Keratinocyte (primary cell): ENCODE results near the gene THOC6. TPM values are rescaled to one million over a fixed set of nuclear protein-coding genes. Genes with fewer than 3 reads are reported as not detected.

ENCODE experiments used
- DNase-seq: peaks from one replicate; pipeline ENCODE4 v3.0.0-alpha.2; 2011; ENCODE audit warnings: low read depth, missing footprints, low spot score
- FAIRE-seq: peaks from 2 replicates; lab custom pipeline; 2011; peaks lifted over from hg19 to GRCh38; lab: Jason Lieb, UNC
- H2AFZ ChIP-seq: 2 replicates; pipeline ENCODE4 v1.6.0; 2012; ENCODE audit warnings: low read length, control low read depth, inconsistent platforms; ENCODE audit not compliant: control insufficient read depth
- H3K27ac ChIP-seq: 2 replicates; pipeline ENCODE4 v1.5.1; 2011; ENCODE audit warnings: low read length; ENCODE audit not compliant: control insufficient read depth, insufficient read depth
- H3K27me3 ChIP-seq: 3 replicates; pipeline ENCODE4 v1.6.0; 2011; ENCODE audit warnings: low read length; ENCODE audit not compliant: control insufficient read depth, insufficient read depth; ENCODE audit errors: extremely low read depth
- H3K36me3 ChIP-seq, 2 experiments: 2 replicates in 1 of 2; 3 replicates in 1 of 2; pipeline ENCODE4 v1.5.1; 2011; ENCODE audit warnings: low read length in 2 of 2, mild to moderate bottlenecking in 1 of 2; ENCODE audit not compliant: control insufficient read depth in 2 of 2, insufficient read depth in 2 of 2; ENCODE audit errors: extremely low read depth in 1 of 2
- H3K4me1 ChIP-seq: 3 replicates; pipeline ENCODE4 v1.5.1; 2011; ENCODE audit warnings: low read length; ENCODE audit not compliant: control insufficient read depth, insufficient read depth; ENCODE audit errors: extremely low read depth
- H3K4me2 ChIP-seq: 3 replicates; pipeline ENCODE4 v1.6.0; 2011; ENCODE audit warnings: low read depth, low read length; ENCODE audit not compliant: control insufficient read depth, insufficient read depth; ENCODE audit errors: extremely low read depth
- H3K4me3 ChIP-seq, 3 experiments: fragments of 200-600 bp in 1 of 3; sonication (generic) in 1 of 3; 2 replicates in 2 of 3; 3 replicates in 1 of 3; pipeline ENCODE4 v1.5.1; 2011 to 2016; ENCODE audit warnings: low read length in 3 of 3, mild to moderate bottlenecking in 3 of 3, control low read depth in 2 of 3, inconsistent platforms in 1 of 3, low read depth in 1 of 3, mixed read lengths in 1 of 3, mixed run types in 1 of 3, moderate library complexity in 1 of 3; ENCODE audit not compliant: control insufficient read depth in 2 of 3, insufficient read depth in 2 of 3; ENCODE audit errors: extremely low read depth in 1 of 3
- H3K79me2 ChIP-seq: 2 replicates; pipeline ENCODE4 v1.6.0; 2012; ENCODE audit warnings: low read length; ENCODE audit not compliant: control insufficient read depth, insufficient read depth
- H3K9ac ChIP-seq: 3 replicates; pipeline ENCODE4 v1.6.0; 2011; ENCODE audit warnings: low read length; ENCODE audit not compliant: control insufficient read depth, insufficient read depth; ENCODE audit errors: extremely low read depth
- H3K9me1 ChIP-seq: 3 replicates; pipeline ENCODE4 v1.6.0; 2011; ENCODE audit warnings: low read length; ENCODE audit not compliant: control insufficient read depth, insufficient read depth; ENCODE audit errors: extremely low read depth
- H3K9me3 ChIP-seq: 2 replicates; pipeline ENCODE4 v1.5.1; 2012; ENCODE audit warnings: low read depth, low read length; ENCODE audit not compliant: control insufficient read depth
- H4K20me1 ChIP-seq: 3 replicates; pipeline ENCODE4 v1.6.0; 2011; ENCODE audit warnings: low read length; ENCODE audit not compliant: control insufficient read depth, insufficient read depth; ENCODE audit errors: extremely low read depth
- EZH2 ChIP-seq: IDR thresholded peaks from one replicate; pipeline ENCODE4 v1.6.1; 2012; ENCODE audit warnings: inconsistent platforms, mild to moderate bottlenecking, low read length, moderate library complexity
- dilution Hi-C: fragments of 300-500 bp; cut with MboI; formaldehyde crosslinking; loops from one replicate; pipeline ENCODE4 v1.7.0; 2020; ENCODE audit warnings: low sequenced_read_pairs; ENCODE audit not compliant: extremely low pct_ligation_motif_present
- polyA plus RNA-seq, 5 experiments: library from polyadenylated mRNA; depleted of rRNA in 3 of 5; stranded (reverse) in 3 of 5; stranded (forward) in 1 of 5; unstranded in 1 of 5; fragments of >200 nt; gene quantifications; 1 replicate in 1 of 5; 2 replicates in 3 of 5; 3 replicates in 1 of 5; pipeline versions ENCODE4 v1.2.1 to v1.2.3, GENCODE V29; 2011 to 2012; ENCODE audit warnings: missing spikeins in 2 of 5, low read depth in 1 of 5, low replicate concordance in 1 of 5
- TF ChIP-seq, protein P1 (sequence below), 3 experiments: IDR thresholded peaks in 1 of 3; conservative IDR thresholded peaks in 1 of 3; optimal IDR thresholded peaks in 1 of 3; 2 replicates in 2 of 3; 3 replicates in 1 of 3; pipeline versions ENCODE3 to v1.5.1; 2011; ENCODE audit warnings: low read length in 3 of 3, mild to moderate bottlenecking in 3 of 3, moderate library complexity in 2 of 3, control low read depth in 1 of 3, inconsistent platforms in 1 of 3; ENCODE audit not compliant: insufficient read depth in 2 of 3; ENCODE audit errors: extremely low read depth in 1 of 3

The THOC6 gene
- polyA plus RNA-seq, 1 donor (not counting 4 experiments of a cell fraction or from before 2014, with no cell fraction given) = 10.3 TPM

GRCh38 chr16:2975161-2975795 lies 48.6 kb upstream of the THOC6 start:
- H3K4me1 ChIP-seq = peaks cover 20% of the 10 kb centered on the region
- dilution Hi-C loops = no loop called here
- peaks cover 1 to 17% of the 10 kb centered on the region in 2 experiments for H3K36me3 ChIP-seq
- H3K9me3 ChIP-seq = no peaks in the 10 kb centered on the region
- H3K9me1 ChIP-seq = peaks cover 2% of the 10 kb centered on the region
- no peak overlapping the region for H3K9ac ChIP-seq
- no peak for FAIRE-seq
- H4K20me1 ChIP-seq = peaks cover 9% of the 10 kb centered on the region
- no peak for DNase-seq
- no peak for TF ChIP-seq EZH2
- TF ChIP-seq, protein P1, sequence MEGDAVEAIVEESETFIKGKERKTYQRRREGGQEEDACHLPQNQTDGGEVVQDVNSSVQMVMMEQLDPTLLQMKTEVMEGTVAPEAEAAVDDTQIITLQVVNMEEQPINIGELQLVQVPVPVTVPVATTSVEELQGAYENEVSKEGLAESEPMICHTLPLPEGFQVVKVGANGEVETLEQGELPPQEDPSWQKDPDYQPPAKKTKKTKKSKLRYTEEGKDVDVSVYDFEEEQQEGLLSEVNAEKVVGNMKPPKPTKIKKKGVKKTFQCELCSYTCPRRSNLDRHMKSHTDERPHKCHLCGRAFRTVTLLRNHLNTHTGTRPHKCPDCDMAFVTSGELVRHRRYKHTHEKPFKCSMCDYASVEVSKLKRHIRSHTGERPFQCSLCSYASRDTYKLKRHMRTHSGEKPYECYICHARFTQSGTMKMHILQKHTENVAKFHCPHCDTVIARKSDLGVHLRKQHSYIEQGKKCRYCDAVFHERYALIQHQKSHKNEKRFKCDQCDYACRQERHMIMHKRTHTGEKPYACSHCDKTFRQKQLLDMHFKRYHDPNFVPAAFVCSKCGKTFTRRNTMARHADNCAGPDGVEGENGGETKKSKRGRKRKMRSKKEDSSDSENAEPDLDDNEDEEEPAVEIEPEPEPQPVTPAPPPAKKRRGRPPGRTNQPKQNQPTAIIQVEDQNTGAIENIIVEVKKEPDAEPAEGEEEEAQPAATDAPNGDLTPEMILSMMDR (optimal IDR thresholded peaks at IDR 0.05 in 1 of 3, IDR thresholded peaks at IDR 0.05 in 1 of 3, conservative IDR thresholded peaks at IDR 0.05 in 1 of 3; ENCODE audit: extremely low read depth in 1 of 3, insufficient read depth in 2 of 3, low read length in 3 of 3) = no peak
- no peak overlapping the region for H3K4me2 ChIP-seq
- H3K79me2 ChIP-seq = peaks cover 25% of the 10 kb centered on the region
- H2AFZ ChIP-seq = no peak overlapping the region
- H3K27ac ChIP-seq = no peak overlapping the region
- no peaks in the 10 kb centered on the region for H3K27me3 ChIP-seq
- no peak overlapping the region for H3K4me3 ChIP-seq

DNA sequence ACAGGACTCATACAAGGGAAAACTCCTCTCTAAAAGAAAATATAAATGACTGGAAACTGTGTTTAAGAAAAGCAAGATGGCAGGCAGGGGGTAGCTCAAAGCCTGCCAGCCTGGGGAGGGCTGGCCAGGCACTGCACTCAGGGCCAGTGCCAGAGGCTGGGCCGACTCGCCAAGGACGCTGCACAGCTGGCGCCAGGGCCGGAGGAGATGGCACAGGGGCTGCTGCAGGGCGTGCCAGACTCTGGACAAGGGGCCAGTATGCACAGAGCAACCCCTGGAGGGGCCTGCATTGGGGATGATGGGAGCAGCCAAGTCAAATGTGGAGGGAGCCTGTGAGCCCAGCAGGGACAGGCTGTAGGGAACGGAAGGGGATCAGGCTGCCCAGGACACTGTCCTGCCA lies 47.6 kb upstream of the THOC6 start:
- dilution Hi-C loops = no loop called here
- H3K79me2 ChIP-seq = peaks cover 18% of the 10 kb centered on the region
- no peak overlapping the region for H3K4me2 ChIP-seq
- H3K36me3 ChIP-seq = peaks cover 1 to 17% of the 10 kb centered on the region in 2 experiments
- TF ChIP-seq EZH2 = no peak
- TF ChIP-seq, protein P1 (optimal IDR thresholded peaks at IDR 0.05 in 1 of 3, IDR thresholded peaks at IDR 0.05 in 1 of 3, conservative IDR thresholded peaks at IDR 0.05 in 1 of 3; ENCODE audit: extremely low read depth in 1 of 3, insufficient read depth in 2 of 3, low read length in 3 of 3) = no peak
- H3K27me3 ChIP-seq = no peaks in the 10 kb centered on the region
- peaks cover 1% of the 10 kb centered on the region for H4K20me1 ChIP-seq
- H3K9me1 ChIP-seq = no peaks in the 10 kb centered on the region
- H3K4me1 ChIP-seq = peaks cover 18% of the 10 kb centered on the region
- H3K27ac ChIP-seq = no peak overlapping the region
- no peaks in the 10 kb centered on the region for H3K9me3 ChIP-seq
- H3K9ac ChIP-seq = no peak overlapping the region
- FAIRE-seq (no peak), DNase-seq (no peak)
- no peak overlapping the region for H3K4me3 ChIP-seq
- no peak overlapping the region for H2AFZ ChIP-seq
